Measurements from ENCODE around the gene GPR179. TPM values are rescaled to one million over a fixed set of nuclear protein-coding genes. Genes with fewer than 3 reads are reported as not detected.

Gene GPR179
- not detected in 2 replicates for total RNA-seq

GRCh38 chr17:38343608-38344419 lies at the start of gene GPR179:
Gene GPR179 (minus strand): TSS chr17:38343956. CDS start chr17:38343789, 167 bp downstream.
- no peak for DNase-seq (ENCODE audit: low read depth in 2 of 2)

GRCh38 chr17:38379448-38379847 lies 35.7 kb upstream of the GPR179 start:
- no peak for DNase-seq (ENCODE audit: low read depth in 2 of 2)

- DNase-seq (ENCODE audit: low read depth in 2 of 2) = no peak
Measured at GRCh38 chr17:38369124-38369886, 25.5 kb upstream of the GPR179 start.

GRCh38 chr17:38364741-38365140 lies 21.0 kb upstream of the GPR179 start:
- DNase-seq (ENCODE audit: low read depth in 2 of 2) = no peak

GRCh38 chr17:38363016-38363415 lies 19.3 kb upstream of the GPR179 start:
- no peak for DNase-seq (ENCODE audit: low read depth in 2 of 2)

- DNase-seq (ENCODE audit: low read depth in 2 of 2) = no peak
Measured at GRCh38 chr17:38361694-38362465, 18.1 kb upstream of the GPR179 start.

GRCh38 chr17:38358586-38359513 lies 15.1 kb upstream of the GPR179 start:
- DNase-seq (ENCODE audit: low read depth in 2 of 2) = no peak

- peak in 1 of 2 donors; percentile 79 for DNase-seq (ENCODE audit: low read depth in 2 of 2)
Measured at GRCh38 chr17:38357486-38358123, 13.8 kb upstream of the GPR179 start.

- DNase-seq (ENCODE audit: low read depth in 2 of 2) = no peak
Measured at GRCh38 chr17:38355251-38355650, 11.5 kb upstream of the GPR179 start.

GRCh38 chr17:38354466-38354865 lies 10.7 kb upstream of the GPR179 start:
- no peak for DNase-seq (ENCODE audit: low read depth in 2 of 2)

- DNase-seq (ENCODE audit: low read depth in 2 of 2) = no peak
Measured at GRCh38 chr17:38353668-38354067, 9.9 kb upstream of the GPR179 start.

- DNase-seq (ENCODE audit: low read depth in 2 of 2) = no peak
Measured at GRCh38 chr17:38353086-38353604, 9.4 kb upstream of the GPR179 start.

GRCh38 chr17:38352245-38353085 lies 8.7 kb upstream of the GPR179 start:
- peak; percentile 35 to 37 for DNase-seq (ENCODE audit: low read depth in 2 of 2)

- peak; percentile 91 to 95 for DNase-seq (ENCODE audit: low read depth in 2 of 2)
Measured at GRCh38 chr17:38351412-38352222, 7.9 kb upstream of the GPR179 start, which contains the start of gene SOCS7. Gene SOCS7 (plus strand): TSS chr17:38351844. CDS start chr17:38352053, 209 bp downstream.

GRCh38 chr17:38350035-38350434 lies 6.3 kb upstream of the GPR179 start:
- no peak for DNase-seq (ENCODE audit: low read depth in 2 of 2)

GRCh38 chr17:38349097-38349730 lies 5.5 kb upstream of the GPR179 start:
- DNase-seq (ENCODE audit: low read depth in 2 of 2) = peak; percentile 83 to 87

GRCh38 chr17:38345743-38346142 lies 2.0 kb upstream of the GPR179 start:
- no peak for DNase-seq (ENCODE audit: low read depth in 2 of 2)

- no peak for DNase-seq (ENCODE audit: low read depth in 2 of 2)
Measured at GRCh38 chr17:38344420-38344745, 627 bp upstream of the GPR179 start.

All from lung microvascular endothelial cell (primary cell).